H9 (cell line): ENCODE data around the gene VPS35L. TPM values are rescaled to one million over a fixed set of nuclear protein-coding genes. Genes with fewer than 3 reads are reported as not detected.

Source experiments
- DNase-seq: peaks from one replicate; pipeline ENCODE4 v3.0.0-alpha.2; 2017
- H2AFZ ChIP-seq: one replicate; pipeline ENCODE4 v1.6.1; 2013; ENCODE audit warnings: mild to moderate bottlenecking, low read length, control low read depth, moderate library complexity
- H2AK5ac ChIP-seq: 2 replicates; pipeline ENCODE4 v1.6.1; 2013; ENCODE audit warnings: low read length, control low read depth, mixed read lengths; ENCODE audit not compliant: insufficient read length
- H2BK120ac ChIP-seq: one replicate; pipeline ENCODE4 v1.6.1; 2013; ENCODE audit warnings: low read depth, mild to moderate bottlenecking, low read length, control low read depth, inconsistent platforms; ENCODE audit not compliant: poor library complexity, severe bottlenecking
- H2BK12ac ChIP-seq: 2 replicates; pipeline ENCODE4 v1.6.1; 2013; ENCODE audit warnings: low read length, control low read depth, mixed read lengths, low read depth; ENCODE audit not compliant: insufficient read length
- H2BK15ac ChIP-seq: 2 replicates; pipeline ENCODE4 v1.6.1; 2013; ENCODE audit warnings: low read depth, low read length, control low read depth
- H2BK20ac ChIP-seq: one replicate; pipeline ENCODE4 v1.6.1; 2013; ENCODE audit warnings: low read depth, mild to moderate bottlenecking, low read length, control low read depth, inconsistent platforms; ENCODE audit not compliant: poor library complexity, severe bottlenecking
- H2BK5ac ChIP-seq: 2 replicates; pipeline ENCODE4 v1.6.1; 2013; ENCODE audit warnings: low read length, control low read depth, mixed read lengths; ENCODE audit not compliant: insufficient read length
- H3K14ac ChIP-seq: 2 replicates; pipeline ENCODE4 v1.6.1; 2013; ENCODE audit warnings: low read length, control low read depth; ENCODE audit not compliant: insufficient read depth
- H3K18ac ChIP-seq: 2 replicates; pipeline ENCODE4 v1.6.1; 2013; ENCODE audit warnings: low read depth, mild to moderate bottlenecking, mixed read lengths, low read length, control low read depth; ENCODE audit not compliant: insufficient read length
- H3K23ac ChIP-seq: 2 replicates; pipeline ENCODE4 v1.6.1; 2013; ENCODE audit warnings: low read length, control low read depth, mixed read lengths, low read depth; ENCODE audit not compliant: insufficient read length
- H3K23me2 ChIP-seq: 2 replicates; pipeline ENCODE4 v1.6.1; 2013; ENCODE audit warnings: low read depth, mild to moderate bottlenecking, mixed read lengths, low read length, control low read depth; ENCODE audit not compliant: insufficient read length, poor library complexity, severe bottlenecking
- H3K27ac ChIP-seq: 2 replicates; pipeline ENCODE4 v1.5.1; 2013; ENCODE audit warnings: low read length, control low read depth, mixed read lengths, low read depth; ENCODE audit not compliant: insufficient read length
- H3K27me3 ChIP-seq: 2 replicates; pipeline ENCODE4 v1.6.1; 2013; ENCODE audit warnings: low read length, control low read depth, inconsistent platforms; ENCODE audit not compliant: insufficient read depth
- H3K4ac ChIP-seq: 2 replicates; pipeline ENCODE4 v1.6.1; 2013; ENCODE audit warnings: low read depth, mild to moderate bottlenecking, control low read depth, inconsistent platforms, low read length, moderate library complexity
- H3K4me1 ChIP-seq: 2 replicates; pipeline ENCODE4 v1.6.1; 2013; ENCODE audit warnings: low read length, control low read depth, inconsistent platforms; ENCODE audit not compliant: insufficient read depth
- H3K4me2 ChIP-seq: 2 replicates; pipeline ENCODE4 v1.6.1; 2013; ENCODE audit warnings: low read length, control low read depth, mixed read lengths; ENCODE audit not compliant: insufficient read length, insufficient read depth
- H3K56ac ChIP-seq: 2 replicates; pipeline ENCODE4 v1.6.1; 2013; ENCODE audit warnings: low read depth, mild to moderate bottlenecking, mixed read lengths, low read length, control low read depth; ENCODE audit not compliant: insufficient read length
- H3K79me1 ChIP-seq: 2 replicates; pipeline ENCODE4 v1.6.1; 2013; ENCODE audit warnings: low read depth, mild to moderate bottlenecking, moderate library complexity, low read length, control low read depth, inconsistent platforms; ENCODE audit not compliant: insufficient read depth, poor library complexity, severe bottlenecking
- H3K79me2 ChIP-seq: 2 replicates; pipeline ENCODE4 v1.6.1; 2013; ENCODE audit warnings: low read length, control low read depth, inconsistent platforms; ENCODE audit not compliant: insufficient read depth
- H3K9ac ChIP-seq: 2 replicates; pipeline ENCODE4 v1.6.1; 2013; ENCODE audit warnings: low read length, control low read depth, mixed read lengths; ENCODE audit not compliant: insufficient read length; ENCODE audit errors: extremely low read depth
- H3K9me3 ChIP-seq: one replicate; pipeline ENCODE4 v1.6.1; 2013; ENCODE audit warnings: low read depth, low read length, inconsistent platforms; ENCODE audit not compliant: control insufficient read depth
- H3T11ph ChIP-seq: one replicate; pipeline ENCODE4 v1.6.1; 2013; ENCODE audit warnings: mild to moderate bottlenecking, low read length, control low read depth, inconsistent platforms
- H4K20me1 ChIP-seq: one replicate; pipeline ENCODE4 v1.6.1; 2013; ENCODE audit not compliant: control insufficient read depth, insufficient read length, insufficient read depth
- H4K5ac ChIP-seq: 2 replicates; pipeline ENCODE4 v1.6.1; 2013; ENCODE audit warnings: low read depth, mild to moderate bottlenecking, mixed read lengths, low read length, control low read depth; ENCODE audit not compliant: insufficient read length
- H4K8ac ChIP-seq: replicated peaks from 2 replicates; pipeline ENCODE4 v1.6.1; 2013; ENCODE audit warnings: low read length, control low read depth, mixed read lengths, low read depth; ENCODE audit not compliant: insufficient read length
- H4K91ac ChIP-seq: 2 replicates; pipeline ENCODE4 v1.6.1; 2013; ENCODE audit warnings: low read depth, mild to moderate bottlenecking, moderate library complexity, mixed read lengths, low read length, control low read depth; ENCODE audit not compliant: insufficient read length
- H3K27ac Mint-ChIP-seq, 3 experiments: 2 replicates in 2 of 3; 3 replicates in 1 of 3; pipeline ENCODE4 v1.8.0; 2020 to 2021; ENCODE audit warnings: mixed read lengths in 3 of 3, mild to moderate bottlenecking in 1 of 3, moderate library complexity in 1 of 3
- H3K27me3 Mint-ChIP-seq: 2 replicates; pipeline ENCODE4 v1.8.0; 2021; ENCODE audit warnings: low read depth, mild to moderate bottlenecking, moderate library complexity, mixed read lengths
- H3K36me3 Mint-ChIP-seq, 3 experiments: 2 replicates in 2 of 3; 3 replicates in 1 of 3; pipeline ENCODE4 v1.8.0; 2020 to 2021; ENCODE audit warnings: low read depth in 3 of 3, mixed read lengths in 3 of 3; ENCODE audit not compliant: insufficient read depth in 1 of 3
- H3K4me1 Mint-ChIP-seq, 2 experiments: 2 replicates each; pipeline ENCODE4 v1.8.0; 2020; ENCODE audit warnings: mixed read lengths in 2 of 2
- H3K4me3 Mint-ChIP-seq, 2 experiments: 2 replicates in 1 of 2; 3 replicates in 1 of 2; pipeline ENCODE4 v1.8.0; 2020 to 2021; ENCODE audit warnings: mild to moderate bottlenecking in 2 of 2, mixed read lengths in 2 of 2, moderate library complexity in 1 of 2
- H3K9me3 Mint-ChIP-seq, 2 experiments: 2 replicates in 1 of 2; 3 replicates in 1 of 2; pipeline ENCODE4 v1.8.0; 2020; ENCODE audit warnings: mild to moderate bottlenecking in 2 of 2, mixed read lengths in 2 of 2, moderate library complexity in 1 of 2
- CTCF ChIP-seq: fragments of 200-600 bp; sonication (generic); conservative IDR thresholded peaks from 3 replicates; pipeline ENCODE4 v1.8.0; 2021; ENCODE audit warnings: antibody characterized with exemption, mild to moderate bottlenecking
- WGBS: extraction: QIAGEN DNeasy Blood & Tissue Kit; methylation state at CpG from one replicate; pipeline ENCODE4 v1.1.7; 2013; ENCODE audit warnings: missing lambda C conversion rate, low lambda C conversion rate, mixed read lengths; ENCODE audit not compliant: insufficient read length; ENCODE audit errors: extremely low coverage; 5-methylcytosine and 5-hydroxymethylcytosine counted together
- total RNA-seq: library from RNA; stranded (reverse); gene quantifications from 2 replicates; pipeline ENCODE4 v1.2.1, GENCODE V29; 2021

The VPS35L gene
- total RNA-seq, 1 experiment from 2014 or later: 58.4 TPM

GRCh38 chr16:19621445-19621844 lies 65.9 kb downstream of the VPS35L start:
- H3K9me3 ChIP-seq: no peaks in the 10 kb centered on the region
- DNase-seq: no peak
- H4K8ac ChIP-seq: no peak overlapping the region
- no peaks in the 10 kb centered on the region for H3K79me1 ChIP-seq
- H2BK120ac ChIP-seq: no peak overlapping the region
- Mint-ChIP-seq H3K4me3 (no peak overlapping the region), H3K36me3 (peaks cover 2 to 11% (median 11%) of the 10 kb centered on the region in 3 experiments; a peak in 5 of 7 replicates), H3K4me1 (peaks cover 0 to 2% of the 10 kb centered on the region in 2 experiments; a peak in 1 of 4 replicates), H3K27me3 (no peaks in the 10 kb centered on the region), H3K27ac (peak overlapping the region in 1 of 3 experiments; percentile 61; a peak in 3 of 7 replicates), H3K9me3 (no peaks in the 10 kb centered on the region)
- H3K23ac ChIP-seq: no peak overlapping the region
- no CpG with 5 or more reads among the region's 3 CpGs for WGBS
- H3K4me2 ChIP-seq: no peak overlapping the region
- no peaks in the 10 kb centered on the region for H3K79me2 ChIP-seq
- no peak overlapping the region for H3K18ac ChIP-seq
- H2BK12ac ChIP-seq: no peak overlapping the region
- no peak overlapping the region for H2AK5ac ChIP-seq
- no peak overlapping the region for H3K56ac ChIP-seq
- H2BK5ac ChIP-seq: no peak overlapping the region
- no peak overlapping the region for H3K27ac ChIP-seq
- H2BK15ac ChIP-seq: no peak overlapping the region
- H2AFZ ChIP-seq: no peak overlapping the region
- no peak overlapping the region for H3T11ph ChIP-seq
- no peak overlapping the region for H3K9ac ChIP-seq
- H3K4me1 ChIP-seq: no peaks in the 10 kb centered on the region
- TF ChIP-seq CTCF: no peak
- no peak overlapping the region for H2BK20ac ChIP-seq
- H4K91ac ChIP-seq: no peak overlapping the region
- H3K27me3 ChIP-seq: no peaks in the 10 kb centered on the region
- H4K5ac ChIP-seq: no peak overlapping the region
- no peak overlapping the region for H3K4ac ChIP-seq
- no peaks in the 10 kb centered on the region for H3K23me2 ChIP-seq
- H3K14ac ChIP-seq: no peak overlapping the region
- H4K20me1 ChIP-seq: no peaks in the 10 kb centered on the region
